ENCODE results near the gene INPP1.

DNA sequence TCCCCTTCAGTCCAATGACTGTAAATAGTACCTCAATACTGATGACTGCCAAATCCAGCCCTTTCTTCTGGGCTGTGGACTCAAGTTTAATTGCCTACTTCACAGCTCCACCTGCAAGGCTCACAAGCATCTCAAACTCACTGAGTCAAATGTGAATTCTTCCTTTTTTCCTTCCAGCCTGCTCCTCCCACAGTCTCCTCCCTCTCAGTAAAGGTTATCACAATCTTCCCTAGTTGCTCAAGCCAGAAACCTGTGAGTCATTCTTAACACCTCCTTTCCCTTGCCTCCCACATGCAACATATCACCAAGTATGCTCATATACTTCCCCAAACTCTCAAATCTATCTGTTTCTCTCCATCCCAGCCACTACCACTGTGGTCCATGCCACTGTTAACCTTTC, 61.1 kb downstream of the INPP1 start:
- TF ChIP-seq, protein P1, sequence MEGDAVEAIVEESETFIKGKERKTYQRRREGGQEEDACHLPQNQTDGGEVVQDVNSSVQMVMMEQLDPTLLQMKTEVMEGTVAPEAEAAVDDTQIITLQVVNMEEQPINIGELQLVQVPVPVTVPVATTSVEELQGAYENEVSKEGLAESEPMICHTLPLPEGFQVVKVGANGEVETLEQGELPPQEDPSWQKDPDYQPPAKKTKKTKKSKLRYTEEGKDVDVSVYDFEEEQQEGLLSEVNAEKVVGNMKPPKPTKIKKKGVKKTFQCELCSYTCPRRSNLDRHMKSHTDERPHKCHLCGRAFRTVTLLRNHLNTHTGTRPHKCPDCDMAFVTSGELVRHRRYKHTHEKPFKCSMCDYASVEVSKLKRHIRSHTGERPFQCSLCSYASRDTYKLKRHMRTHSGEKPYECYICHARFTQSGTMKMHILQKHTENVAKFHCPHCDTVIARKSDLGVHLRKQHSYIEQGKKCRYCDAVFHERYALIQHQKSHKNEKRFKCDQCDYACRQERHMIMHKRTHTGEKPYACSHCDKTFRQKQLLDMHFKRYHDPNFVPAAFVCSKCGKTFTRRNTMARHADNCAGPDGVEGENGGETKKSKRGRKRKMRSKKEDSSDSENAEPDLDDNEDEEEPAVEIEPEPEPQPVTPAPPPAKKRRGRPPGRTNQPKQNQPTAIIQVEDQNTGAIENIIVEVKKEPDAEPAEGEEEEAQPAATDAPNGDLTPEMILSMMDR (IDR thresholded peaks at IDR 0.05) = no peak
- TF ChIP-seq POLR2AphosphoS5 (IDR thresholded peaks at IDR 0.05) (no peak), POLR2A (IDR thresholded peaks at IDR 0.05) (no peak)
